ENCODE results near the gene ALX4.

ALX4 gene

GRCh38 chr11:44243595-44244343, 66.2 kb downstream of the ALX4 start:
- no peak for DNase-seq (ENCODE audit: low read depth)

- DNase-seq (ENCODE audit: low read depth), result no peak
Observed at GRCh38 chr11:44243086-44243485, 66.9 kb downstream of the ALX4 start.

GRCh38 chr11:44241851-44242250, 68.1 kb downstream of the ALX4 start:
- DNase-seq (ENCODE audit: low read depth), result no peak

GRCh38 chr11:44237156-44237555, 72.8 kb downstream of the ALX4 start:
- DNase-seq (ENCODE audit: low read depth), result no peak

GRCh38 chr11:44236296-44236695, 73.6 kb downstream of the ALX4 start:
- DNase-seq (ENCODE audit: low read depth), result no peak

GRCh38 chr11:44235765-44236201, 74.2 kb downstream of the ALX4 start:
- DNase-seq (ENCODE audit: low read depth), result no peak

GRCh38 chr11:44229624-44230023, 80.3 kb downstream of the ALX4 start:
- DNase-seq (ENCODE audit: low read depth), result no peak

- DNase-seq (ENCODE audit: low read depth), result no peak
Observed at GRCh38 chr11:44229098-44229497, 80.8 kb downstream of the ALX4 start.

- DNase-seq (ENCODE audit: low read depth), result no peak
Observed at GRCh38 chr11:44228379-44228778, 81.6 kb downstream of the ALX4 start.

- no peak for DNase-seq (ENCODE audit: low read depth)
Observed at GRCh38 chr11:44226945-44227344, 83.0 kb downstream of the ALX4 start.

- DNase-seq (ENCODE audit: low read depth), result no peak
Observed at GRCh38 chr11:44226490-44226889, 83.4 kb downstream of the ALX4 start.

- DNase-seq (ENCODE audit: low read depth), result no peak
Observed at GRCh38 chr11:44224867-44225501, 85.0 kb downstream of the ALX4 start.

GRCh38 chr11:44223238-44223637, 86.7 kb downstream of the ALX4 start:
- DNase-seq (ENCODE audit: low read depth), result no peak

GRCh38 chr11:44221992-44222391, 87.9 kb downstream of the ALX4 start:
- no peak for DNase-seq (ENCODE audit: low read depth)

GRCh38 chr11:44221456-44221855, 88.5 kb downstream of the ALX4 start:
- no peak for DNase-seq (ENCODE audit: low read depth)

- no peak for DNase-seq (ENCODE audit: low read depth)
Observed at GRCh38 chr11:44219830-44220796, 89.8 kb downstream of the ALX4 start.

GRCh38 chr11:44217432-44217831, 92.5 kb downstream of the ALX4 start:
- DNase-seq (ENCODE audit: low read depth), result no peak

- no peak for DNase-seq (ENCODE audit: low read depth)
Observed at GRCh38 chr11:44213148-44213547, 96.8 kb downstream of the ALX4 start.

GRCh38 chr11:44212128-44212527, 97.8 kb downstream of the ALX4 start:
- no peak for DNase-seq (ENCODE audit: low read depth)

All from activated T-helper 9 cell treated with anti-CD3 and anti-CD28 coated beads, Interleukin-2, amount 50 U/mL, for 16 hours (primary cell).